Kidney capillary endothelial cell (primary cell): ENCODE measurements around the gene TMEM255B.
A peak's percentile ranks its signal among the peaks of the same experiment; 100 is the strongest.

Experiments
- DNase-seq: peaks from one replicate; pipeline ENCODE4 v3.0.0-alpha.2; 2018; ENCODE audit warnings: low spot score

The TMEM255B gene

DNA sequence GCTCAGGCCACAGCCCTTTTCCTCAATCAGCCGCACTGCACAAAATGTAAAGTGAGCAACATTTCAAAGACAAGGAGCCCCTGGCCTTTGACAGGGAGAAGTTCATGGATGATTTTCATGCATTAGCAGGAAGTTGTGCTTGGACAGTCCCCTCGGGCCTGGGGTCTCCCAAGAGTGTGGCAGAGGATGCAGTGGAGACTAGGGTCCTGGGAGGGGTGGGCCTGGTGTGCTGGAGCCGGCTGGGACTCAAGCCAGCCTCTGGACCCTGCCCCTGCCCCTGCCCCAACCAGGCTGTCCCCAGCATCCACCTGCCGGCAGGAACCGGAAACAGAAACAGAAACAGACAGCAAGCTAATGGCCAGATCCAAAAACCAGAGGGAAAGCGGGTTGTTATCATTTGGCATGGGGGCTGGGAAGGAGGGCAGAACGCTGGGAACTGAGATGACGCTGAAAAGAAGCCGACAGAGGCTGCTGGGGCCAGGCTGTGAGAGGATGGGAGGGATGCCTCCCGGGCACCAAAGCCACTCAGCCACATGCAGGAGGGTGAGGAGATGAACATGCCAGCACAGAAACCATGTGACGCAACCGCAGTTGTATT, 102.5 kb downstream of the TMEM255B start:
- no peak for DNase-seq

- no peak for DNase-seq
Observed at GRCh38 chr13:113862191-113862930, 103.3 kb downstream of the TMEM255B start.

DNA sequence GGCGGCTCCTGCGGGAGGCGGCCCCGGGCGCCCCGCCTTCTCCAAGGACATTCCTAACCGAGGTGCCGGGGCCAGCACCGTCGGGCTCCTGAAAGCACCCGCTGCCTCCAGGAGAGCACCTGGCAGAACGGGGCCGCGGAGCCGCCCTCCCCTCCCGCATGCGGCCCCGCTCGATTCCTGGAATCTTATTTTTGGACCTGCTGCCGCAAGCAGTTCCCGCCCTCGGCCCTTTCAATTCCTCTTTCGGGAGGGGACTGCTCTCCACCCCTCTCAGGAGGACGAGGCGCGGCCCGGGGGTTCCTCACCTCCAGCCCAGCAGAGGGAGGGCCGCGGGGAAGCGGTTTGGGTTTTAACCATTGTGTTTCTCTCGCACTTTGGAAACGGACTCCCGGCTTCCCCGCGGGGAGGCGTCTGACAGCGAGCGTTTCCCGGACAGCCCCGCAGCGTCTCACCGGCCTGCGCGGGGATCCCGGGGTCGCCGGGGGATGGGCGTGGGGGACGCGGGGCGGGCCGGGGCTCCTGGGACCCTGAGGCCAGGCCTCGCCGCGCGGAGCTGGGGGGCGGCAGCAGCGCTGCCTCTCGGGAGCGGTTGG, 104.0 kb downstream of the TMEM255B start:
- peak; percentile 15 for DNase-seq

DNA sequence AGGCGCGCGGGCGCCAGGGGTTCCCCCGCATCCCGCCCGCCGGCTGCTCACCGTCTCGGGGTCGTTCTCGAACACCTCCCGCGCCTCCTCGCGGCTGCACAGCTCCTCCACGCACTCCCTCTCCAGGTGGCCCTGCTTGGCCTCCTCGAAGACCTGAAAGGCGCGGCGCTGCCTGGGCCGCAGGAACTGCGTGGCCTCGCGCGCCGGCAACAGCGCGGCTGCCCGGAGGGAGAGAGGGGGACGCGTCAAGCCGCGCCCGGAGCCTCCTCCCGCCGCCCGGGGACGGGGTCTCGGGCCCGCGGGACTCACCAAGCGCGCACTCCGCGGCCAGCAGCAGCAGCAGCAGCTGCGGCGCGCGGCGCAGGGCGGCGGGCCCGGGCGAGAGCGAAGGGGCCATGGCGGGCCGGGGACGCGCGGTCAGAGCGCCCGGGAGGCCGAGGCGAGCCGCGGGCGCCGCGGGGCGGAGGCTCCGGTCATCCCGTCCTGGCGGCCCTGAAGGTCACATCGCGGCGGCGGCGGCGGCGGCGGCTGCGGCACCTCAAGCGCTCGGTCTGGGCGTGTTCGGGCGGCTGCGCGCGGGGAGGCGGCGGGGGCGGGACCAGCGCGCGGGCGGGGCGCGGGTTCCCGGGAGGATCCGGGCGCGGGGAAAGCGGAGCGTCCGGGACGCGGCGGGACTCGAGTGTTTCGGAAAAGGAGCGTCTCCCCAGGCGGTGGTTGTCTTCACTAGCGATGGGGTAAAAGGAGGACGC, 104.7 kb downstream of the TMEM255B start, which contains the start of gene GAS6:
Gene GAS6, minus strand, starts transcription at position 553 of the 749 bp plus-strand sequence. Its CDS starts 156 bp downstream, at position 397.
- DNase-seq, result peak; percentile 42

GRCh38 chr13:113864273-113864890, 105.4 kb downstream of the TMEM255B start:
- no peak for DNase-seq

DNA sequence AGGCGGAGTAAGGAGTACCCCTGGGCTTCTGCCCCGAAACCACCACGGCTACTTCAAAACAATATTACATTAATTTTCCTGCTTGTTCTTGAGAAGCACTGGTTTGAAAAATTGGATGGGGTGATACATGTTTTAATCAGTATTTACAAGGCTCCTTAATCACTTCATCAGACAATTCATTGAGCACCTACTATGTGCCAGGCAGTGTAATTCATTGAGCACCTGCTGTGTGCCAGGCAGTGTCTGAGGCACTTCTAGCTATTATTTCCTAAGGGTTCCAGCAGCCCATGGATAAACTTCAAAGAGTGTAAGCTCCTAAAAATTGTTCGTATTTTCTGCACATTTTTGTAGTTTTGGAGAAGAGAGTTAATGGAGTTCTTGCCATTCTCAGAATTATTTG, 106.4 kb downstream of the TMEM255B start:
- DNase-seq, result no peak
